COLO829 (cell line): ENCODE data around the gene CCNQ.

Experiments used
- DNase-seq: peaks from one replicate; pipeline ENCODE4 v3.0.0; 2012; ENCODE audit warnings: low spot score

CCNQ gene

DNA sequence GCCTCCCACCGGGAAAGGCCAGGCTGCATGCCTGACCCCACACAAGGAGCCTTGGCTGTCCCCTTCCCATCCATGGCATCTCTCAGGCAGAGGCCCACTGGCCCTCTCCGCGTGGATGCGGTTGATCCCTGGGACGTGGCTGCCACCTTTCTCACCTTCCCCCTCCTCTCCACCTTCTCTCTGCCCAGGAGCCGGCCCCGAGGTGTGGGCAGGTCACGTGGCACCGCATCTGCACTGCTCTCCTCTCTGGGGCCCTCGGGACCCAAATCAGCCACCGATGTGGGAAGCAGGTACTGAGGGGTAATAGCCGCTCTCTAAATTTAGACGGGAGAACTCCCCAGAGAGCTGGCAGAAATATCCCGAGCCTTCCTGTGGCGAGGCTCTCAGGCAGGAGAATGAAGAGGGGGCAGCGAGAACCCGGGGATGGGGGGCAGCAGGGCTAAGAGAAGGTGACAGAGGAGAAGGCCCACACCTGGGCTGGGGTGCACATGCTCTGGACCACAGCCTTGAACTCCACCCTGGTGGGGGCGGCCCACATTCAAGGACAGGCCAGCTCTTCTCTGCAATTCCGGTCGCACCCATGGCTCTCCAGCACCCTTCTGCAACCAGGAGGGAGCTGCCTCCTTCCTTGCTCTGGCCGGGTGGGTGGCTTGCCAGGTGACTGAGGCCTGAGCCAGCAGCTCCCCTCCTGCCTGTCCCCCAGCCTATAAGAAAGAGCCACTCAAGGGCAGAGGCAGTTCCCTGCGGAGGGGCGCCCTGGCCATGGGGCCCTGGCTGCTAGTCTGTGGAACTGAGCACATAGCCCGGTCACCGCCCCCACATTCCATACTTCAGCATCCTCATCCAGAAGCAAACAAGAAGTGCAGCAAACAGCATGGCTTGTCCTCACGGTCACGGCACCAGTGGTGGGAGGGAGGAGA, 38.4 kb upstream of the CCNQ start:
- no peak for DNase-seq

DNA sequence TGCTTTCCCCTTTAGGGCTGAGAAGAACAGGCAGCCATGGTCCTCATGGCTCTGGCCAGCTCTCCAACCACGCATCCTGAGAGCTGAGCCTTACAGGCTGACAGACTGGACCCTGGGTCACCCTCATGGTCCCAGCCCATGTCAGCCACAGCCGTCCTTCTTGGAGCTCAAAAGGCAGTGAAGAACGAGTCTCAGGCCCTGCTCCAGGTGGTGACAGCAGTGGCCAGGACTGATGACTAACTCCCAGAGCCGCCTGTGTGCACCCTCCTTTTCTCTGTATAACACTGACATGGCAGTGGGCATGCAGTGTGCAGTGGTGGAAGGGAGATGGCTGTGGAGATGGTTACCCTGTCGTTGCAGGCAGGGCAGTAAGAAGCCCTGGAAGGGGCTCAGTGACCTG, 37.8 kb upstream of the CCNQ start:
- no peak for DNase-seq

DNA sequence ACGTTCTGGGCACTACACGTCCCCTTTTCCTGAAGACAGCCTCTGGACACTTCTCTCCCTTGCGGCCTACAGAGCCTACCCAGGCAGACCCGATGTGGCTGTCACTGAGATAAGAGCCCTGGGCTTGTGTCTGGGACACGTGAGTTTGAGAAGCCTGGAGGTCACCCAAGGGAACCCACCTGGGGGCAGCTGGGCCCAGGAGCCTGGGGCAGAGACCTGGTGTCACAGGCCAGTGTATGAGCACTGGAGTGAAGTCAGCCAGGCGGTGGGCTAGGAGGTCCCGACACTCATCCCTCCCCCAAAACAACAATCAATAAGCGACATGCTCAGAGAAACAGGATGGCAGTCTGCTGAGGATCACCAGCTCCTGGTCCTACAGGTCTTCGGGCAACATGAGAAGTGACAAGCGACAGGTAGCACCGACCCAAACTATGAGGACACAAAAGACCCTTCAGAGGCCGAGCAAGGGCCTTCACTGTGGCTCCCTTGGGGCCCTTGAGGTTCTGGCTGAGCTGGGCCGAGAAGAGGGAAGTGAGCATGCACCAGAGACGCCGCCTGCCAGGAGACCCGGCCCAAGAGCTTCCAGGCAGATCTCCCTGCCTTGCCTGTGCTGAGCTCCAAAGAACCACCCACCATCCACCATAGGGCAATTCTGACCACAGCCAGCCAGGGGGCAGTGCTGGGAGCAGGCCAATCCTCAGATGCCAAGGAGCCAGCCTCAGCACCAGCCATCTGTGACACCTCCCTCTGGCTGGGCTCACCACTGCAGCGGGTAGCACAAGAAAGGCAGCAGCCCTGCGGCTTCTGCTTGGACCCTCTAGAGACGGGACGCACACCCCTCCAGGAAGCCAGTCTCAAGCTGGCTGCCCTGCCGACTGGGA, 37.1 kb upstream of the CCNQ start:
- peak; percentile 45 for DNase-seq

DNA sequence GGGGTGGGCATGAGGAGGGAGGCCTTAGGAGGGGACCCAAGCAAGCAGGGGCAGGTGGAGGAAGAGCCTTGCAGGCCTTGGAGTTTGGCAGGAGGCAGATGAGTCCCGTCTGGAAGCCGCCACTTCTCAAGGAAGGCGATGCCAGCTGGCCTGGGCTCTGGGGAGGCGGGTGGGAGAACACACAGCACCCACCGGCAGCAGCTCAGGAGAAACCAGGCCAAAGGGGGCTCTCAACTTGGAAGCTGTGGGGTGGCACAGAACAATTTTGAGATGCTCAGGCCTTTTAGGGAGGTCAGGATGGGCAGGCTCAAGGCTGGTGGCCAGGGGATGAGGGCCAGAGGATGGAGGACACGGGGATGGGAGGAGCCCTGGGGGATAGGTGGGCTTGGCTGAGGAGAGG, 36.4 kb upstream of the CCNQ start:
- no peak for DNase-seq

DNA sequence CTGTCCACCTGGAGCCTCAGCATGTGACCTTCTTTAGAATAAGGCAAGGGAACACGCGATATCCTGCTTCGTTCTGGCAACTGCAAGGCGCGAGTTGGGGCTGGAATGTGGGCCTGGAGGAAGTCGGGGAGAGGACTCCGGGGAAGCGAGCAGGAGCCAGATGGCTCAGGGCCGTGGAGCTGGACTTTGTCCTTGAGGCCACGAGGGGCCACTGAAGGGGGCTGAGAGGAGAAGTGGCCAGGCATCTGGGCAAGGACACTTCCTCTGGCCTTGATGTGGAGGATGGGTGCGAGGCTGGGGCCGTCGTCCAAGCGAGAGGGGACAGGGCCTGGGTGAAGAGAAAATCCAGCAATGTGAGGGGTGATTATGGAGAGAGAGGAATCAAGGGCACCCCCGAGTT, 35.9 kb upstream of the CCNQ start:
- no peak for DNase-seq

DNA sequence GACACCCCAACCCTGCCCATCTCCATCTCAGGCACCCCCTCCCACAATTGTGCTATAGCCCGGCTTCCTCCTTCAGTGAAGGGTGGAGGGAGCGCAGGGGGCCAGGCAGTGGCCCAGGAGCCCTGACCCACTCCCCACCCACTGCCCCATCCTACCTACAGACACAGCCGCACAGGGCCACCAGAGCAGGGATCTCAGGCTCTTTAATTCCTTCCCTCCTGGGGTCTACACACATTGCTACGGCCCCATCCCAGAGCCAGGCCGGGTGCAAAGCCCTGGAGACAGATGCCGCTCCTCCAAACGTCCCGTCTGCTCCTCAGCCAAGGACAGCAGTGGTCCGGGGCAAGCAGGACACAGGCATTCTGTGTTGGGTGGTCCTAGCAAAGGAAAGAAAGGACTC, 35.3 kb upstream of the CCNQ start:
- DNase-seq, result no peak

GRCh38 chrX:153633607-153634180, 34.8 kb upstream of the CCNQ start:
- no peak for DNase-seq

GRCh38 chrX:153633048-153633447, 34.1 kb upstream of the CCNQ start:
- DNase-seq, result no peak

- no peak for DNase-seq
These were observed 33.6 kb upstream of the CCNQ start for GRCh38 chrX:153632595-153632946.

GRCh38 chrX:153631907-153632594, 33.1 kb upstream of the CCNQ start:
- DNase-seq, result no peak

DNA sequence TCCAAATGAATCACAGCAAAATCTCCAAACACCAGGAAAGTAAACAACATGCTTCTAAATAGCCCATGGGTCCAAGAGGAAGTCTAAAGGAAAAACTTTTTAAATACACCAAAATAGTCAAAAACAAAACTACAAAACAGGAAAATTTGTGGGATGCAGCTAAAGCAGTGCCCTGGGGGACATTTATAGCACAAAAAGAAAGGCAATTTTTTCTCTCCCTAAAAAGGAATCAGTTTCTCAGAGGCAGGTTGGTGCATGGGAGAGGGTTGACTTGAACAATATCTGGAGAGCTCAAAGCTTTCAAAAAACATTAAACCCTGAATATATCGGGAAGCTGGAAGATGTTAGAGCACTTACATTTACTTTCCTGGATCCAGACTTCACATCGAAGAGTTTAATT, 32.4 kb upstream of the CCNQ start:
- DNase-seq, result no peak

- no peak for DNase-seq
These were observed 29.7 kb upstream of the CCNQ start for GRCh38 chrX:153628665-153629064.

- no peak for DNase-seq
These were observed 29.2 kb upstream of the CCNQ start for GRCh38 chrX:153628129-153628528.

DNA sequence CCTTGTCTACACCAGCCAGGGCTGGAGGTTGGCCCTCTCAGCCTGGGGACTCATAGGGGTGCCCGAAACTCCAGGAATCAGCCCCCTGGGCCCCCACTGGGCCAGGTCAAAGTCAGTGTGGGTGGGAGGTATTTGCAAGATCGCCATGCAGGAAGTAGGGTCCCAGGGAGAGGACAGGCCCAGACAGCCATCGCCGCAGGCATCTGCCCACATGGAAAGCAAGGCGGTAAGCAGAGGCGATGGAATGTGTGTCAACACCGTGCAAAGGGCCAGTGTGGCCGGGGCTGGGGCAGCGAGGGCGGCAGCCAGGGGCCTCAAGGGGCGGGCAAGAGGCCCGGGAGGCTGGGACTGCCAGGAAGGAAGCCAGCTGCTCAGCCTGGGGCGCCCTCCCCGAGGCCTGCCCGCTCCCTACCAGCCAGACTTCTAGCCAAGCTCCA, 28.8 kb upstream of the CCNQ start:
- DNase-seq, result no peak

- no peak for DNase-seq
These were observed 28.1 kb upstream of the CCNQ start for GRCh38 chrX:153626863-153627674.

DNA sequence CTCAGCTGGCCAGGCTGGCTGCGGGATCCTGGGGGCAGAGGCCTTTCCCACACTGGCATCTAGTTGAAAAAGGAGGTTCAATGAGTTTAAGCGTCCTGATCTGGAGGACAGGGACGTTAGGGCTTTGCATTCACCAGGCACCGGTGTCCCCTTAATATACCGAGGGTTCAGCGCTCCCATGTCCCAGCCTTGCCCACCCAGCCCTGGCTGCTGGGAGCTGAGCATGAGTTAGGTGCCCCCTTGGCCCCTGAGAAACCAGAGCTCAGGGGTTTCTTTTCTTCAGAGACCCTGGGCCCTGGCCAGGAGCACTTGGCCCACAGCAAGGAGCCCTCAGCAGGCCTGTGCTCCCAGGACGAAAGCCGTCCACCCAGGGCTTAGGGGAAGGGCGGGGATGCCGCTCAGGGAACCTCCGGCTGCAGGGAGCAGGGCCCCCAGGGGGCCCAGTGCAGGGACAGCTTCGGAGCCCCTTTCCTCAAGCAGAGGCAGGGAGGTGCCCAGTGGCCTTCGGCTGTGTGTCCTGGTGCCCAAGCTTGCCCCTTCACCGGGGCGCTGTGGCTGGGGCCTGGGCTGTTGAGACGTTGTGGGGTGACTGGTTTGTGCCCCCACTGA, 27.2 kb upstream of the CCNQ start:
- DNase-seq, result no peak

- DNase-seq, result no peak
These were observed 26.5 kb upstream of the CCNQ start for GRCh38 chrX:153625271-153626024.

GRCh38 chrX:153624196-153625091, 25.5 kb upstream of the CCNQ start:
- no peak for DNase-seq
